ENCODE results near the gene B3GLCT.

The B3GLCT gene

DNA sequence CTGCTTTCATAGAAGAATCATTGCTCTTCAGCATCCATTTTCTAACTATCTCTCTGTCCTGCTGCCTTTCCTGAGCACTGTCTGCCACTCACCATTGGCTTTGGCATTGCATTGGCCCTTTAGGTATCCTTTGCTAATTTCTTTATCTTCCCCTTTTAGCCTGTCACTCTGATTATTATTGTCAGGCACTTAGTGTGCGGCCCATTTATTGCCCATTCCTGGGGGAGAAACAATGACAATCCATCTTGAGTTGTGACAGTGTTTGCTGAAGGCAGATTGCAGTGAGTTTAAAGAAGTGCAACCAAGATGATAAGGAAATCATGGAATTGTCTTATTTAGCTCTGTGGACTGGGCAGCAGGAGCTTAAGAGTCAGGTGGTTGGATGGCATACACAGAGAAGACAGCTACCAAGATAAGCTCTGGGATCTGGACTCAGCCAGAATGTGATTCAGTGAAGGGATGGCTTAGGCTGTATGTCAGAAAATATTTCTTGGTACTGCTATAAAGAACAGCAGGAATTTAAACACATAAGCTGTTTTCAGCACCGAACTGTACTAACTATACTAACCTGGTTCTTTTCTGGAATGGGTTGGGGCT lies 25.3 kb downstream of the B3GLCT start:
- DNase-seq = no peak

GRCh38 chr13:31225998-31226675 lies 26.4 kb downstream of the B3GLCT start:
- DNase-seq = no peak

- DNase-seq = no peak
Observed at GRCh38 chr13:31227063-31227462, 27.3 kb downstream of the B3GLCT start.

- DNase-seq = no peak
Observed at GRCh38 chr13:31227870-31228269, 28.1 kb downstream of the B3GLCT start.

DNA sequence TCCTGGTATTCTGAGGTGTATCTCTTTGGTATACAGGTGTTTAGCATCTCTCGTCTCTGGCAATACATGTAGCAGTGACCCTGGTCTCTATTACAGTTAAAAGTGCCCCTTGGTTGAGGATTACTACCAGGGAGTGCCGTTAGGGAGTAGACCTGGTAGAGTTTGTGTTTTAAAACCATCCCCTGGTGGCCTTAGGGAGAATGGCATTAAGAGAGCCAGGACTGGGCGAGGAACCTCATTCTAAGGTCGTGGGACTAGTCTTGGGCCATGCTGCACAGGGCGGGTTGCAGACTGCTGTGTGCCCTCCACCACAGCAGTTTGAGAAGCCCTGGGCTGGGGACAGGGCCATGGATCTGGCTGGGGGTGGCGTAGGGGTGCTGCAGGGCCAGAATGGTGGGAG lies 35.0 kb downstream of the B3GLCT start:
- no peak for DNase-seq

DNA sequence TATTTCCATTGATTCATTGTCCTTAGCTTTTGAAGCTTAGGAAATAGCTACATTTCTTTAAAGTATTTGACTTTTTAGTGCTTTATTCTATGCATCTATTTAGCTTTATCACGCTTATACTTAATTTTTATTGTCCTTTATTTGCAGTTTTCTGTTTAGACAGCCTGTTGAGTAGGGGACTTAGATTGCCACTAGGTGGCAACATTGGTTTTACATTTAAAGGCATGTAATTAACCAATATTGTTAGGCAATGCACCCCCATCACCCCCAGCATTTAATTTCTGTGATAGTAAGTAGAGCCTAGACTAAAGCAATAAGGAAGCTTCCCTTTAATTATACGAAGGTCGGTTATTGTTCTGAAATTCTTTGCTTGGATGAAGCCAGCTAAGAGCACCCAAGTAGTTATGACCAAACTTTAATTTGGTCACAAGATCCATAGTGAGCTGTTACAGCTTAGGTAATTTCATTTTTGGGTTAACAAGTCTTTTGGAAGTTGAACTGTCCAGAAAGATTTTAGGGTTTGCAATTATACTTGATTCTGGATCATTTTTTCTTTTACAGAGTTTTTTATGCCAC lies 36.5 kb downstream of the B3GLCT start:
- no peak for DNase-seq

DNA sequence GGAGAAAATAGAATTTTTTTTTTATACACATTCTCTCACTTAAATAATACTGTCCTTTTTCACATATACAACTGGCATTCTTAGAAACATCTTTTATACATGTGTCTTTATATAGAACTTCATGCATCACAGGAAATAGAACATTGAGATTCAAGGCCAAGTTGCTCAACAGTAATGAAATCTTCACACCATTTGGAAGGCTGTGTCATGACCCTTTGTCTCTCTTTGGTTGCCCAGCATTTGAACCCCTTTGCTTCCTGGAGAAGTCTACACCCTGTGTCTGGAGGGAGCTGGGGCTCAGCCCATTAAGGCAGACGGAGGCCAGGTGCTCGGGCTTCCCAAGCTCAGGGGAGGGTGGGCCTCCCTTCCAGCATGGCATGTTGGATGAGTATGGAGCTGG lies 41.1 kb downstream of the B3GLCT start:
- no peak for DNase-seq

DNA sequence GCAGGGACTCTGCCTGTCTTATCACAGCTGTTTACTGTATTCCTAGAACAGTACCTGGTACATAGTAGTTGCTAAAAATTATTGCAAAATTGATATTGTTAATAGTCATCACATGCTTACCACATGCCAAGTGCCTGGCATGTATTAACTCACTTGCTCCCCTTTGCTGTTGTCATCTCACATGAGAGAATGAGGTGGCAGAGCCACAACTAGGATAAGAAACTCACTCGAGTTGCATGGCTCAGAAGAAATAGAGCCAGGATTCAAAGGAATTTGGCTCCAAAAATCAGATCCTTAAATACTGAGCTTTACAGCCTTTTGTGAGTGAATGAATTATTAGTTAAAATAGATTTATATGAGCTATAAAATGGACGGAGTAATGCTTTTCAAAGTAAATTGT lies 42.6 kb downstream of the B3GLCT start:
- DNase-seq = no peak

DNA sequence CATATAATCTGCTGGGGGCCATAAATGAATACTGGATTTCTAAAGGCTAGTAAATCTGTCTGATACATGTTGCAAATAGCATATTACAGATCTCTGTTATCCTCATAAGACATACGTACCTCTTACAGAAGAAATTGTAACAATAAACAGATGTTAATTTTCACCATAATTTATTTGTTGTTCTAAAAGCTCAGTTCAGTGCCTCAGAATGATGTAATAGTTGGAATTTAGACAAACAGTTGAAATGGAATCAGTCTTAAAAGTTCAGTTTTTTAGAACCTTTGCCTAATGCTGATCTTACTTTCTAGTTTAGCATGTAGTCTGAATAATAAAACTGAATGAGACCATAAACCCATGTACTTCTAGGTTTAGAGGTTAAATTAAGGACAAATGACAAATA lies 43.1 kb downstream of the B3GLCT start:
- no peak for DNase-seq

GRCh38 chr13:31245598-31246373 lies 46.0 kb downstream of the B3GLCT start:
- no peak for DNase-seq

- DNase-seq = no peak
Observed at GRCh38 chr13:31246918-31247317, 47.1 kb downstream of the B3GLCT start.

DNA sequence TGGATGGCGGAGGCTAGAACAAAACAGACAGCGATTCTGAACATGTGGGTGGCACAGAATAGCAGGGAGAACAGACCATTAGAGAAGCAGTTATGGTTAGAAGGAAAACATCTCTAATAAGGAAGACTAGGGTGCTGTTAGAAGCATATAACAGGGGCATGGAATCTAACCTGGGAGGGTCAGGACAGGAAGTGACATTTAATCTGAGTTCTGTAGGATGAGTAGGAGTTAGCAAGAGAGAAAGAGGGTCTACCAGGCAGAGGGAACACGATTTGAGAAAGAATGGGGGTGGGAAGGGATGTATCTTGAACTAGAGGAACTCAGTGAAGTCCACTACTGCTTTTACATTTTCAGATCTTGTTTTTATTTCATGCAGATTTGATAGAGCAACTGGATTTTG lies 48.6 kb downstream of the B3GLCT start:
- no peak for DNase-seq

DNA sequence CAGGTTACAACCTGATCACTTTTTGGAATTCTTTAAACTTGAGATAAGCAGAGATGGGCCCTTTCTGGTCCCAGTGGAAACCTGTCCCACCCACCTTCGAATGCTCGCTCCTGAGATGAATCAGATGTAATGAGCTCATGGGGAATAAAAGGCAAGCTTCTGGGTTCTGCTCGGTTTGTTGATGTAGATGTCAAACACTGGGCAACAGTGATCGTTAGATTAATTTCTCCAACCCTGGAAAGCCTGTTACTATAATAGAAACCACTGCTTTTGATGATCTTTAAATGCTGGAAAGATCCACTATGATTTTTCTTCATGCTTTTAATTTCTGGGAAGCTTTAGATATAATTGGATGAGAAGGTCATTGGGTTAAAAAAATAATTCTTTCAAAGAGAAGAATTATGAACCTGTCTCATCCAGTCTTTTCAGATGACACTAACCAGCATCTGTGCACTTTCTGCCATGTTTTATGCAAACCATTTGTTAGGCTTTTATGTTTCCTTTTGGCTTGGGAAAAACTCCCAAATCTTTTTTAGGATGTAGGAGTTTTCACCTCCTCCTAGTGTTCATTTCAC lies 49.3 kb downstream of the B3GLCT start:
- DNase-seq = no peak

DNA sequence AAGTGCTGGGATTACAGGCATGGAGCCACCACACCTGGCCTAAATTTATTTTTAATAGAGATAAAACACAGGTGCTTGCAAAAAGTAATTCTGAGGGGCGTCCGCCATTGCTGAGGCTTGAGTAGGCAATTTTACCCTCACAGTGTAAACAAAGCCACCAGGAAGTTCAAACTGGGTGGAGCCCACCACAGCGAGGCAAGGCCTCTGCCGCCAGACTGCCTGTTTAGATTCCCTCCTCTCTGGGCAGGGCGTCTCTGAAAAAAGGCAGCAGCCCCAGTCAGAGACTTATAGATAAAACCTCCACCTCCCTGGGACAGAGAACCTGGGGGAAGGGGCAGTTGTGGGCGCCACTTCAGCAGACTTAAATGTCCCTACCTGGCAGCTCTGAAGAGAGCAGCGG lies 50.7 kb downstream of the B3GLCT start:
- DNase-seq = no peak

- DNase-seq = no peak
Observed at GRCh38 chr13:31261241-31261640, 61.5 kb downstream of the B3GLCT start.

- no peak for DNase-seq
Observed at GRCh38 chr13:31263346-31263745, 63.6 kb downstream of the B3GLCT start.

- DNase-seq = no peak
Observed at GRCh38 chr13:31264151-31264550, 64.4 kb downstream of the B3GLCT start.

GRCh38 chr13:31267126-31267784 lies 67.5 kb downstream of the B3GLCT start:
- DNase-seq = no peak

GRCh38 chr13:31274390-31274789 lies 74.6 kb downstream of the B3GLCT start:
- no peak for DNase-seq

DNA sequence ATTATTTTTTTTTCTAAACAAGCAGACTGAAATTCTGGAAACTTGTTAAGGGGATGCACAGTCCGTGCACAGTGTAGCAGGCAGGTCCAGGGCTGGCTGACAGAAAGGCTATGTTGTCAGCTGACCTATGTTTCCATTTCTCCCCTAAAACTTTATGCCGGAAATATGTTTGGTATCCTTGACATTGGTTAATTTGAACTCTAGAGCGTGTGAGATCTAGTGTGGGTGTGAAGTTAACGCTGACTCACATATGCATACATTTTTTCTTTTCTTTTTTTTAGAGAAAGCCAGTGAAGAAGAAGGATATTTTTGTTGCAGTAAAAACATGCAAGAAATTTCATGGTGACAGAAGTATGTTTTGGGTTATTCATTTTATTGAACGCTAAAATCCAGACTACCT lies 76.6 kb downstream of the B3GLCT start:
- DNase-seq = no peak

DNA sequence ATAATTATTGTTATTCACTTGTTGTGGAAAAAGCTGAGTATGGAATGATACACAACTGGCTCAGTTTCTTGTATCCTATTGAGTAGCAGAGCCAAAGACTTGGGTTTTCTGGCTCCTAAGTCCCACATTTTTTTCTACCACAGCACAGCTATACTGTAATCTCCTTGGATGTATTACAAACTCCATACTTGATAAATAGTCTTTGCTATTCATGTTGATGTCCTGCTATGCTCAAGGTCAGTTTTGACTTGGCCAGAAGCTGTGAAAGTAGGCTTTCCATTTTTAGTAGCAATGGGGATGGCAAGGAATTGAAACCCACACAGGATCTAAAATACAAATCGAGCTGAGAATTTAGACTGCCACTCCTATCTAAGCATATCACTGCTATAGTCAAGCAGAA lies 79.1 kb downstream of the B3GLCT start:
- DNase-seq = no peak

DNA sequence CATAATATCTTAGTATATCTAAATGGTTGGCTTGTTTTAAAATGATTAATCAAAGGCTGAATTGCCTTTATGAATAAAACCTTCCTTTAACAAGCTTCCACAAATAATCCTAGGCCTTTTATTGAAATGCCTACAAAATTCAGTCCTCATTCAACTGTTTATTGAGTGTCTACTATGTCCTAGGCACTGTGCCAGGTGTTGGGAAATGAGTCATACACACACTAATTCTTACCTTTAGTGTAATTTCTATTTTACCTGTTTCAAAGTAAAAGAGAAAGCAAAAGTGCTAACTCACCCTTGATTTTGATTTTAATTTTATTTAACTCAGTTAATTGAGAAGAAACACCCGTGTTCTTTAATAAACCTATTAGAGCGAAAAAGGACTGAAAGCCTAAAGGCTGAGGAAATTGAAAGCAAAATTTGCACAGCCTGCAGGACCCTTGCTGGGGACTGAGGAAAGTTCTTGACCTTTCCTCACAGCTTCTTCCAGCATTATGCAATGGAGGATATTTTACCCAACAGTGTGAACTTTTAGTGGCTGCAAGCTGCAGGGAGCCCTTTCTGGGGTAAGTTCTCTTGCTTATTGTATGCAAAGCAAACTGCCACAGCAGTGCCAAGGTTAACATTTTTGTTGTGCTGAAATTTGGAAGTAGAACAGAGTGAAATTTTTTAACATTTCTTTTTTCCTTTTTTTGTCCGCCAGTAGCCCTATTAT lies 83.1 kb downstream of the B3GLCT start:
- no peak for DNase-seq

All from cortex of kidney (tissue), 1 donor.